Epithelial cell of proximal tubule (primary cell): ENCODE measurements around the gene TIMELESS. TPM values are rescaled to one million over a fixed set of nuclear protein-coding genes. Genes with fewer than 3 reads are reported as not detected.

Source experiments
- DNase-seq: peaks from one replicate; pipeline ENCODE4 v3.0.0-alpha.2; 2011; ENCODE audit warnings: low read depth
- H3K4me3 ChIP-seq: 2 replicates; pipeline ENCODE4 v1.5.1; 2011; ENCODE audit warnings: low read depth, mild to moderate bottlenecking, low read length
- CTCF ChIP-seq: conservative IDR thresholded peaks from 2 replicates; pipeline ENCODE4 v1.5.1; 2012; ENCODE audit warnings: low read depth, mild to moderate bottlenecking, low read length
- total RNA-seq: library from RNA; depleted of rRNA; stranded (reverse); fragments of >200 nt; gene quantifications from 2 replicates; pipeline ENCODE4 v1.2.3, GENCODE V29; 2015

TIMELESS gene
- total RNA-seq, 1 donor from 2014 or later, result 30.2 TPM

- peak; percentile 32 for DNase-seq
- peak; percentile 71 for TF ChIP-seq CTCF
- no peak overlapping the region for H3K4me3 ChIP-seq
These were observed 71.8 kb downstream of the TIMELESS start for GRCh38 chr12:56377310-56377988.

GRCh38 chr12:56375598-56376434 is 73.4 kb downstream of the TIMELESS start:
- TF ChIP-seq CTCF, result no peak
- DNase-seq, result no peak
- H3K4me3 ChIP-seq, result no peak overlapping the region

- no peak for DNase-seq
- no peak overlapping the region for H3K4me3 ChIP-seq
- no peak for TF ChIP-seq CTCF
These were observed 74.3 kb downstream of the TIMELESS start for GRCh38 chr12:56374726-56375597.

- no peak for TF ChIP-seq CTCF
- no peak overlapping the region for H3K4me3 ChIP-seq
- DNase-seq, result no peak
These were observed 75.7 kb downstream of the TIMELESS start for GRCh38 chr12:56373515-56373914.

- no peak overlapping the region for H3K4me3 ChIP-seq
- TF ChIP-seq CTCF, result no peak
- DNase-seq, result no peak
These were observed 82.3 kb downstream of the TIMELESS start for GRCh38 chr12:56366948-56367347.

Other genes starting within 250 kb of the TIMELESS start
- gene RNF41, start 227.5 kb downstream of the TIMELESS start, total RNA-seq, result 25.1 and 48.4 TPM in 2 replicates
- 22.7 and 60.8 TPM in 2 replicates for gene NABP2, start 225.1 kb downstream of the TIMELESS start, total RNA-seq
- gene SLC39A5, start 219.4 kb downstream of the TIMELESS start, total RNA-seq, result not detected in 2 replicates
- 29.6 and 31.3 TPM in 2 replicates for gene ANKRD52, start 191.0 kb downstream of the TIMELESS start, total RNA-seq
- 10.9 and 18.8 TPM in 2 replicates for gene COQ10A, start 182.5 kb downstream of the TIMELESS start, total RNA-seq
- 133 and 174 TPM in 2 replicates for gene CS, start 149.1 kb downstream of the TIMELESS start, total RNA-seq
- gene CNPY2, start 133.4 kb downstream of the TIMELESS start, total RNA-seq, result 141 and 155 TPM in 2 replicates
- 12.1 and 15.0 TPM in 2 replicates for gene PAN2, start 115.4 kb downstream of the TIMELESS start, total RNA-seq
- 13.4 and 26.1 TPM in 2 replicates for gene IL23A, start 110.5 kb downstream of the TIMELESS start, total RNA-seq
- gene STAT2, start 89.3 kb downstream of the TIMELESS start, total RNA-seq, result 39.2 and 48.2 TPM in 2 replicates
- not detected in 2 replicates for gene APOF, start 86.6 kb downstream of the TIMELESS start, total RNA-seq
- not detected in 2 replicates for gene MIP, start 5.2 kb upstream of the TIMELESS start, total RNA-seq
- 1.6 and 2.1 TPM in 2 replicates for gene SPRYD4, start 19.2 kb upstream of the TIMELESS start, total RNA-seq
- 0.29 and 2.9 TPM in 2 replicates for gene GLS2, start 38.7 kb upstream of the TIMELESS start, total RNA-seq
- gene RBMS2, start 72.4 kb upstream of the TIMELESS start, total RNA-seq, result 23.9 and 31.0 TPM in 2 replicates
- 41.5 and 43.1 TPM in 2 replicates for gene BAZ2A, start 180.9 kb upstream of the TIMELESS start, total RNA-seq
- 569 and 705 TPM in 2 replicates for gene ATP5F1B, start 196.6 kb upstream of the TIMELESS start, total RNA-seq
- gene PTGES3, start 238.9 kb upstream of the TIMELESS start, total RNA-seq, result 110 and 203 TPM in 2 replicates